NCI-H82 treated with DMSO at 0.1 percent for 48 hours (cell line): ENCODE measurements around the gene TMEM117.
"Not testable (repeated sequence)": the region's sequence is repeated elsewhere in the genome, so short reads cannot be mapped to it uniquely, and the experiment has no call there.

Source experiments
- DNase-seq: peaks from one replicate; lab custom pipeline; 2025; ENCODE audit not compliant: unreplicated experiment; lab: John Stamatoyannopoulos, UW

The TMEM117 gene

DNA sequence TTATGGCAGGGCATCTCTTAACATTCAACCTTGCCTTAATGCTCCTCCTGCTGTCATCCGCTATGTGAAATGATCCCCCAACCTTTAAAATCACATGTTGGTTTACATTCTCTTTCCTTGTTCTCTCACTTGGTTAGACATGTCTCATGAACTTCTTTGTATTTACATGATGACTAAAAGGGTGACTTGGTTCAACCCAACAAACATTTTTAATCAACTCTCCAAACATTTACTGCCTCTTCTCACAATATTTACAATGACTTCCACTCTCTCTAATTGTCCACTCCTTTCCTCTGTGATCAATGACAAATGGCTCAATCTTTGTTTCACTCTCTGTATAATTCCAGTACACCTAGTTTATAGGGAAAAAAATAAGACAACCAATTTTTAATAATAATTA lies 534.1 kb downstream of the TMEM117 start:
- no peak for DNase-seq

DNA sequence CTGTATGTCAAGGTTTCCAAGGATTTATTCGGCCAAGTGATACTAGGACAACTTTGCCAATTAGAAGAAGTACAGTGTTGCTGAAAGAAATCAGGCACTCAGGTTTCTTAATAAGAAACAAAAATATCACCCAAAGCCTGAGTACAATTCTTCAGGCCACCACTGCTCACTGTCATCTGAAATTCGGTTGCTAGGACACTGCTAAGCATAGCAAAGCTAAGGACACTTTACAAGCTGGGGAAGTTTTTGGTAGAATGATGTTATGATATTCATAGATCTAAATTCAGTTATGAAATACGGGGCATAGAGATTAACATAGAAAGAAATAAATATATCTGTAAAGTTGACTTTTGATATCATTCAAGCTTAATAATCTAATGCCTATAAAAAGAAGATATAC lies 535.1 kb downstream of the TMEM117 start:
- DNase-seq, result no peak

GRCh38 chr12:44372259-44372658 lies 536.4 kb downstream of the TMEM117 start:
- no peak for DNase-seq

- no peak for DNase-seq
Observed at GRCh38 chr12:44375694-44376093, 539.8 kb downstream of the TMEM117 start.

- peak; percentile 64 for DNase-seq
Observed at GRCh38 chr12:44377443-44378187, 541.7 kb downstream of the TMEM117 start.

- not testable (repeated sequence) for DNase-seq
Observed at GRCh38 chr12:44379113-44379512, 543.2 kb downstream of the TMEM117 start.

- no peak for DNase-seq
Observed at GRCh38 chr12:44379831-44380230, 544.0 kb downstream of the TMEM117 start.

DNA sequence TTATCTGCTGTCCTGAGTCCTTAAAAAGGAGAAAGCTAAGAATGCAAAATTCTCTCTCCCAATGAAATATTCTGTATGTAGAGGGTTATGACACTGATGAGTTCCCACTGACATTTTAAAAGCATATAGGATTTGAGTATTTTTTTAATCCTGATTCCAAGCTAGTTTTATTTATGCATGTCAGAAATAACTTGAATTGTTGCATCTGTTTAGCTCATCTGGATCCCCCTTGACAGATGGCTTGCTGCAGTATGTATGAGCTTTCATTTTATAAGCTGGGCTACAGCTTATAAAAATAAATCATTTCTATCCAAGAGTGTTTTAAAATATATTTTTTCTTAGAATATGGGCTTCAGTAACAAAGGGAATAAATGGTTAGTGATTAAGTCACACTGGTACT lies 545.0 kb downstream of the TMEM117 start:
- DNase-seq, result no peak

- peak; percentile 82 for DNase-seq
Observed at GRCh38 chr12:44381341-44381740, 545.5 kb downstream of the TMEM117 start.

- peak; percentile 37 for DNase-seq
Observed at GRCh38 chr12:44384136-44384535, 548.3 kb downstream of the TMEM117 start.

DNA sequence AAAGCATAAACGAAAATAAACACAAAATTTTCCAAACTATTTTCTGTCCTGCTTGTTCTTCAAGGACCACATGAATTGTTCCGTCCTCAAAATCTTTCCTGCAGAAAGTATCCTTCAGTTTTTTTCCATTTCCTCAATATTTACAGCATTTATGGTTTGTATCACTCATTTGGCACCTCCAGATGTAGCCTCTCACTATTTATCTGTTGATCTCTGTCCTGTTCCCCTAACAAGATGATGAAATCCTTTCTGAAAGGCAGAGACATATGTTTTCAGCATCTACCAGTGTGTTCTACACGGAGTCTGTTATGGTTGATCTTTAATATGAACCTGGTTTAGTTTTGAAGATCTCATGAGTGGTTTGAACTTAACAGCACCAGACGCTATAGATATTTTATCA lies 550.1 kb downstream of the TMEM117 start:
- DNase-seq, result peak; percentile 86

DNA sequence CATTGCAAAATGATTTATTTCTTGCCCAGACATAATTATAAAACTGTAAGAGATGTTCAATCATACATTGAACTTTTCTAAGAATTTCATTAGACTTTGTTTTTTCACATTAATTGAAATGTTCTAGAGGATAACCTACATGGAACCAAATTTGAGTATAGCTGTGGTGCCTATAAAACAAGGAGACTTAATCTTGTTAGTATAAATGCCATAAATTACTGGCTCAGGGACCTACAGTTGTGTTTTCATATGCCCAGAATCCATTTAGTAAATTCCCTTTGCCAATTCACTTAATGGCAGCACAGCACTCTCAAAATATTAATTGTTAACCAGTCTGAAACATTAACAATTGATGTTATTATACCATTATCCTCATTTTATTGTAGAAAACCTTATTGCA lies 551.7 kb downstream of the TMEM117 start:
- DNase-seq, result peak; percentile 94

- DNase-seq, result no peak
Observed at GRCh38 chr12:44389038-44389437, 553.2 kb downstream of the TMEM117 start.

DNA sequence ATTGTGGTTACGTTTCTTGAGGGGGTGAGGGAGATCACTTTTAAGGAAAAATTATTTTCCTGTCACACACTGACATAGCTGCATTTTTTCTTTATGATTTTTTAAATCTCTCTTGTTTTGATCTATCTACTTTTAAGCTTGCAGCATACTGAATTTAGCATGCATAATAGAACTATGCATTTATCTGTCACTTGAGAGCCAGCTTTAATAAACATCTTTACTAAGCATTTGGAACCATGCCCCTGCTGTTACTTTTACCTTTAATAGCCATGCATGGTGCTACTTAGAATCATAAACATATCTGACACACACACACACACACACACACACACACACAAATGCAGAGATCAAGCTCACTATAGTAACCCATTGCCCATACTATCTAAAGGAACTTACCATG lies 554.0 kb downstream of the TMEM117 start:
- no peak for DNase-seq

DNA sequence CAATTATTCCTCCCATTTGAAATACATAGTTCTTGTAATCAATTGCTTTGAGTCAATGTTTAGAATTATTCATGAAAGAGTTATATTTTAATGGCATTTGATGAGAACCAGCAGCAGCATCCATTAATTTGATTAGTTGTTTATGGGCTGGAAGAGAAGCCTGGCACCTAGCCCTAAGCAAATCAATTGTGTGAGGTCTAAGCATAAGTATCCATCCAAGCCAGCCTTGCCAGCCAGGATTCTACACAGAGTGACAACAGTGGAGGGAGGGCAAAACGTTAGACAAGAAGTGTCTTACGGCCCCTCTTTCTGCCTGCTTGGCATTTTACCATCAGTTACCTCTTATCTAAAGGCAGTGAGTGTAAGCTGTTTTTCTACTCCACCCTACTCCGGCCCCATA lies 561.8 kb downstream of the TMEM117 start:
- no peak for DNase-seq

DNA sequence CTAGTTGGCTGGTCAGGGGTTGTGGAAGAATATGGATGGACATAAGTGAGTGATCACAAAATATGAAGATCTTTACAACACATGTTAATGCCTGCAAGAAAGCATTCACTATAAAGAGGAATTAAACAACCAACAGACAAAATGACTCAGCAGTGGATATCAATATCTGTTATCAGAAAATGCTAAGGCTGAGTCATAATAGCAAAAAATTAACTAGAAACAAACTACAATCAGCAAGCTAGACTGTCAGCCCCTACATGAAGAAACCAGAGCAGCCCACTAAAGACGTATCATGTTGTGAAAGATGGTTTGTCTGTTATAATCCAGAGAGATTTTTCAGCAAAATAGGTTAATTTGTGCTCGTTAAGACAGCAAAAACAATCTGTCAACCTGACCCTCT lies 567.3 kb downstream of the TMEM117 start:
- no peak for DNase-seq

DNA sequence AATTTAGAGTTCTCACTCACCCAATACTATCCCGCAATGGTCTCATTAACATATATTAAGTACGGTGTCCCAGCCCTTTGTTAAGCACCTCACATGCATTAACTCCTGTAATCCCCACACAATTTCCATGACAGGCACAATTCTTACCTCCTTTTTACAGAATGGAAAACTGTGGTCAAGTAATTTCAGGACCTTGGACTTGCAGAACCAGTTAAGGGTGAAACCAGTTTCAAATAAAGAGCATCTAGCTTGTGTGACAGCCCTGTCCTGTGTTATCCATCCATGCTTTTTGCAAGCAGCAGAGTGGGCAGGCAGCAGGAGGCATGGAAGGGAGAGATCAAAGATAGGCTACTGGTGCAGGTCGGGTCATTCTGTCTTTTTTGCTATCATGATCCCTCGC lies 569.4 kb downstream of the TMEM117 start:
- DNase-seq, result no peak

GRCh38 chr12:44422559-44422958 lies 586.7 kb downstream of the TMEM117 start:
- DNase-seq, result no peak

GRCh38 chr12:44428825-44429224 lies 592.9 kb downstream of the TMEM117 start:
- no peak for DNase-seq

GRCh38 chr12:44431647-44432343 lies 595.9 kb downstream of the TMEM117 start:
- no peak for DNase-seq

- no peak for DNase-seq
Observed at GRCh38 chr12:44433659-44434058, 597.8 kb downstream of the TMEM117 start.

DNA sequence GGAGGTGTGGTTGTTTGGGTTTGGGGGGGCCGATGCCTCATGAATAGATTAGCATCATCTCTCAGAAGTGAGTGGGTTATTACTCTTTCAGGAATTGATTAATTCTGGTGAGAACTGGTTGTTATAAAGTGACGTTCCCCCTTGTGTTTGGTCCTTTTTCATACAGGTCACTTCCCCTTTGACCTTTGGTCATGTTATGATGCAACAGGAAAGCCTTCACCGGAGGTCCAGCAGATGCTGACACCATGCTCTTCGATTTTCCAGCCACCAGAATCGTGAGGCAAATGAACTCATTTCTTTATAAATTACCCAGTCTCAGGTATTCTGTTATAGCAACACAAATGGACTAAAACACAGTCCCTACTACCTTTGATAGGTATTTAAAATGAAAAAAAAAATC lies 600.9 kb downstream of the TMEM117 start:
- no peak for DNase-seq
